ENCODE data around the gene ZKSCAN1. TPM values are rescaled to one million over a fixed set of nuclear protein-coding genes. Genes with fewer than 3 reads are reported as not detected.

Gene ZKSCAN1
- total and polyA plus RNA-seq, 11 donors, result 8.5 to 65.5 (median 37.1) TPM

- Histone ChIP-seq H3K36me3 (peaks cover 0 to 86% (median 77%) of the 10 kb centered on the region in 9 donors), H3K4me1 (peaks cover 0 to 8% (median 0%) of the 10 kb centered on the region in 12 donors), H3K9me3 (no peaks in the 10 kb centered on the region), H3K27ac (no peak overlapping the region), H3K4me3 (no peak overlapping the region), H3K27me3 (no peaks in the 10 kb centered on the region)
- WGBS, 4 donors, result 83 to 91% (median 86%) methylated on average over 8 of the region's 8 CpGs
- intact Hi-C loops (cut with DNase I), result no loop called here
- no peak for DNase-seq
- no peak for TF ChIP-seq POLR2A (IDR thresholded peaks at IDR 0.05)
- no peak for ATAC-seq
Measured at GRCh38 chr7:100034871-100035510, 19.6 kb downstream of the ZKSCAN1 start.

GRCh38 chr7:100035876-100036275, 20.5 kb downstream of the ZKSCAN1 start:
- TF ChIP-seq CTCF (IDR thresholded peaks at IDR 0.05) (no peak), POLR2A (IDR thresholded peaks at IDR 0.05) (no peak)
- Histone ChIP-seq H3K4me1 (peaks cover 0 to 8% (median 0%) of the 10 kb centered on the region in 12 donors), H3K27ac (no peak overlapping the region), H3K36me3 (peaks cover 0 to 77% (median 68%) of the 10 kb centered on the region in 9 donors), H3K9me3 (no peaks in the 10 kb centered on the region), H3K27me3 (no peaks in the 10 kb centered on the region), H3K4me3 (no peak overlapping the region)
- 82 to 97% (median 89%) methylated on average over 6 of the region's 6 CpGs for WGBS, 4 donors
- DNase-seq, result no peak
- intact Hi-C loops (cut with DNase I), result no loop called here
- ATAC-seq, result no peak

GRCh38 chr7:100038326-100038725, 22.9 kb downstream of the ZKSCAN1 start:
- no peak overlapping the region for H3K4me3 ChIP-seq
- intact Hi-C loops (cut with DNase I), result no loop called here
- TF ChIP-seq CTCF (IDR thresholded peaks at IDR 0.05) (no peak), POLR2A (IDR thresholded peaks at IDR 0.05) (no peak)
- ATAC-seq (no peak), DNase-seq (no peak)
- no peaks in the 10 kb centered on the region for H3K27me3 ChIP-seq
- H3K4me1 ChIP-seq, result peaks cover 0 to 8% (median 0%) of the 10 kb centered on the region in 12 donors
- no peaks in the 10 kb centered on the region for H3K9me3 ChIP-seq
- WGBS, 4 donors, result 86 to 96% (median 95%) methylated on average over 7 of the region's 7 CpGs
- no peak overlapping the region for H3K27ac ChIP-seq
- H3K36me3 ChIP-seq, result peaks cover 0 to 53% (median 44%) of the 10 kb centered on the region in 9 donors

- DNase-seq, result no peak
- WGBS, 4 donors, result 68 to 85% (median 84%) methylated on average over 7 of the region's 7 CpGs
- H3K9me3 ChIP-seq, result no peaks in the 10 kb centered on the region
- H3K27ac ChIP-seq, result no peak overlapping the region
- H3K4me1 ChIP-seq, result peaks cover 0 to 8% (median 0%) of the 10 kb centered on the region in 12 donors
- intact Hi-C loops (cut with DNase I), result no loop called here
- ATAC-seq, result no peak
- no peak overlapping the region for H3K4me3 ChIP-seq
- TF ChIP-seq POLR2A (IDR thresholded peaks at IDR 0.05) (no peak), CTCF (IDR thresholded peaks at IDR 0.05) (no peak)
- no peaks in the 10 kb centered on the region for H3K27me3 ChIP-seq
- H3K36me3 ChIP-seq, result peaks cover 0 to 30% (median 21%) of the 10 kb centered on the region in 9 donors
Measured at GRCh38 chr7:100040575-100040974, 25.2 kb downstream of the ZKSCAN1 start.

All from heart left ventricle (tissue), 16 donors.